HEK293 (cell line): ENCODE data around the gene CTIF.

ENCODE experiments used
- CTCF ChIA-PET: fragments of 350-600 bp; formaldehyde crosslinking; extraction: SDS; loops from one replicate; lab custom pipeline; 2021; ENCODE audit warnings: antibody characterized with exemption; lab: Yijun Ruan, JAX
- POLR2A ChIA-PET: fragments of 300-600 bp; formaldehyde crosslinking; extraction: SDS; loops from one replicate; lab custom pipeline; 2020; ENCODE audit warnings: antibody characterized with exemption, inconsistent platforms; lab: Yijun Ruan, JAX
- H3K27ac ChIP-seq: fragments of 200-500 bp; sonication (Bioruptor generic); 2 replicates; pipeline ENCODE4 v1.5.1; 2014; ENCODE audit warnings: low read depth, low read length, control low read depth, inconsistent platforms; ENCODE audit errors: extremely low read depth
- H3K36me3 ChIP-seq, 2 experiments: fragments of 200-500 bp in 1 of 2; sonication (Bioruptor generic) in 1 of 2; 1 replicate in 1 of 2; 2 replicates in 1 of 2; pipeline ENCODE4 v1.5.1; 2014 to 2017; ENCODE audit warnings: inconsistent platforms in 2 of 2, low read length in 2 of 2; ENCODE audit not compliant: control insufficient read depth in 2 of 2, insufficient read depth in 1 of 2
- H3K4me1 ChIP-seq: fragments of 200-500 bp; sonication (Bioruptor generic); 2 replicates; pipeline ENCODE4 v1.5.1; 2014; ENCODE audit warnings: mild to moderate bottlenecking, low read length, inconsistent platforms; ENCODE audit not compliant: control insufficient read depth, insufficient read depth
- H3K4me3 ChIP-seq: 2 replicates; pipeline ENCODE4 v1.5.1; 2011; ENCODE audit warnings: low read depth, mild to moderate bottlenecking, control low read depth, low read length, moderate library complexity
- H3K9me3 ChIP-seq: fragments of 200-500 bp; sonication (Bioruptor generic); 2 replicates; pipeline ENCODE4 v1.5.1; 2014; ENCODE audit warnings: low read depth, low read length, inconsistent platforms; ENCODE audit not compliant: control insufficient read depth, insufficient read depth
- EGR2 ChIP-seq: fragments of 450-650 bp; formaldehyde crosslinking; IDR thresholded peaks from 2 replicates; pipeline ENCODE4 v1.5.1; 2016; ENCODE audit warnings: low read depth, missing biosample characterization, missing genetic modification characterization
- FEZF1 ChIP-seq: fragments of 450-650 bp; formaldehyde crosslinking; IDR thresholded peaks from 2 replicates; pipeline ENCODE4 v1.5.1; 2016; ENCODE audit warnings: missing biosample characterization, missing genetic modification characterization
- KLF16 ChIP-seq: fragments of 450-650 bp; formaldehyde crosslinking; IDR thresholded peaks from 2 replicates; pipeline ENCODE4 v1.5.1; 2017; ENCODE audit warnings: missing biosample characterization, missing genetic modification characterization
- MEIS1 ChIP-seq: sonication (generic); formaldehyde crosslinking; IDR thresholded peaks from 2 replicates; pipeline ENCODE4 v1.8.1; 2022; ENCODE audit warnings: missing genetic modification reagents, mild to moderate bottlenecking, borderline replicate concordance
- PATZ1 ChIP-seq: fragments of 450-650 bp; formaldehyde crosslinking; IDR thresholded peaks from 2 replicates; pipeline ENCODE4 v1.5.1; 2016; ENCODE audit warnings: missing biosample characterization, missing genetic modification characterization
- SP7 ChIP-seq: fragments of 450-650 bp; formaldehyde crosslinking; IDR thresholded peaks from 2 replicates; pipeline ENCODE4 v1.5.1; 2016; ENCODE audit warnings: missing biosample characterization, missing genetic modification characterization
- ZNF138 ChIP-seq: fragments of 450-650 bp; formaldehyde crosslinking; IDR thresholded peaks from 2 replicates; pipeline ENCODE4 v1.5.1; 2016; ENCODE audit warnings: missing biosample characterization, missing genetic modification characterization, borderline replicate concordance
- ZNF16 ChIP-seq: fragments of 450-650 bp; formaldehyde crosslinking; IDR thresholded peaks from 2 replicates; pipeline ENCODE4 v1.5.1; 2016; ENCODE audit warnings: low read depth, missing biosample characterization, missing genetic modification characterization
- ZNF514 ChIP-seq: fragments of 450-650 bp; formaldehyde crosslinking; IDR thresholded peaks from 2 replicates; pipeline ENCODE4 v1.5.1; 2016; ENCODE audit warnings: missing biosample characterization, missing genetic modification characterization
- ZNF596 ChIP-seq: fragments of 450-650 bp; IDR thresholded peaks from 2 replicates; pipeline ENCODE4 v1.5.0; 2018; ENCODE audit warnings: missing biosample characterization, mild to moderate bottlenecking, missing genetic modification characterization, moderate library complexity
- ZNF654 ChIP-seq: fragments of 450-650 bp; formaldehyde crosslinking; IDR thresholded peaks from 2 replicates; pipeline ENCODE4 v1.5.1; 2016; ENCODE audit warnings: low read depth, missing biosample characterization, missing genetic modification characterization
- ZNF776 ChIP-seq: fragments of 450-650 bp; formaldehyde crosslinking; IDR thresholded peaks from 2 replicates; pipeline ENCODE4 v1.5.0; 2017; ENCODE audit warnings: missing biosample characterization, missing genetic modification characterization, borderline replicate concordance
- ZXDB ChIP-seq: fragments of 450-650 bp; formaldehyde crosslinking; IDR thresholded peaks from 2 replicates; pipeline ENCODE4 v1.5.1; 2016; ENCODE audit warnings: missing biosample characterization, missing genetic modification characterization
- TF ChIP-seq, protein P1 (sequence below): fragments of 450-650 bp; formaldehyde crosslinking; conservative IDR thresholded peaks from 2 replicates; pipeline ENCODE4 v1.5.1; 2016; ENCODE audit warnings: low read depth, missing biosample characterization, missing genetic modification characterization
- TF ChIP-seq, protein P2 (sequence below): fragments of 450-650 bp; formaldehyde crosslinking; conservative IDR thresholded peaks from 2 replicates; pipeline ENCODE4 v1.5.1; 2016; ENCODE audit warnings: low read depth, missing biosample characterization, missing genetic modification characterization
- TF ChIP-seq, protein P3 (sequence below): fragments of 450-650 bp; formaldehyde crosslinking; IDR thresholded peaks from 2 replicates; pipeline ENCODE4 v1.5.1; 2016; ENCODE audit warnings: missing biosample characterization, missing genetic modification characterization

Gene CTIF

GRCh38 chr18:48541026-48541746 is 2.4 kb downstream of the CTIF start (continued):
- TF ChIP-seq, protein P1, sequence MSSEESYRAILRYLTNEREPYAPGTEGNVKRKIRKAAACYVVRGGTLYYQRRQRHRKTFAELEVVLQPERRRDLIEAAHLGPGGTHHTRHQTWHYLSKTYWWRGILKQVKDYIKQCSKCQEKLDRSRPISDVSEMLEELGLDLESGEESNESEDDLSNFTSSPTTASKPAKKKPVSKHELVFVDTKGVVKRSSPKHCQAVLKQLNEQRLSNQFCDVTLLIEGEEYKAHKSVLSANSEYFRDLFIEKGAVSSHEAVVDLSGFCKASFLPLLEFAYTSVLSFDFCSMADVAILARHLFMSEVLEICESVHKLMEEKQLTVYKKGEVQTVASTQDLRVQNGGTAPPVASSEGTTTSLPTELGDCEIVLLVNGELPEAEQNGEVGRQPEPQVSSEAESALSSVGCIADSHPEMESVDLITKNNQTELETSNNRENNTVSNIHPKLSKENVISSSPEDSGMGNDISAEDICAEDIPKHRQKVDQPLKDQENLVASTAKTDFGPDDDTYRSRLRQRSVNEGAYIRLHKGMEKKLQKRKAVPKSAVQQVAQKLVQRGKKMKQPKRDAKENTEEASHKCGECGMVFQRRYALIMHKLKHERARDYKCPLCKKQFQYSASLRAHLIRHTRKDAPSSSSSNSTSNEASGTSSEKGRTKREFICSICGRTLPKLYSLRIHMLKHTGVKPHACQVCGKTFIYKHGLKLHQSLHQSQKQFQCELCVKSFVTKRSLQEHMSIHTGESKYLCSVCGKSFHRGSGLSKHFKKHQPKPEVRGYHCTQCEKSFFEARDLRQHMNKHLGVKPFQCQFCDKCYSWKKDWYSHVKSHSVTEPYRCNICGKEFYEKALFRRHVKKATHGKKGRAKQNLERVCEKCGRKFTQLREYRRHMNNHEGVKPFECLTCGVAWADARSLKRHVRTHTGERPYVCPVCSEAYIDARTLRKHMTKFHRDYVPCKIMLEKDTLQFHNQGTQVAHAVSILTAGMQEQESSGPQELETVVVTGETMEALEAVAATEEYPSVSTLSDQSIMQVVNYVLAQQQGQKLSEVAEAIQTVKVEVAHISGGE (tag by site-specific recombination), result peak; percentile 3; the same call in 1 of the 2 replicates
- peak; percentile 36; the same call in 1 of the 2 replicates for TF ChIP-seq ZXDB (tag by site-specific recombination)
- TF ChIP-seq ZNF138 (tag by site-specific recombination), result no peak
- TF ChIP-seq, all 188 proteins: peak for 17

DNA sequence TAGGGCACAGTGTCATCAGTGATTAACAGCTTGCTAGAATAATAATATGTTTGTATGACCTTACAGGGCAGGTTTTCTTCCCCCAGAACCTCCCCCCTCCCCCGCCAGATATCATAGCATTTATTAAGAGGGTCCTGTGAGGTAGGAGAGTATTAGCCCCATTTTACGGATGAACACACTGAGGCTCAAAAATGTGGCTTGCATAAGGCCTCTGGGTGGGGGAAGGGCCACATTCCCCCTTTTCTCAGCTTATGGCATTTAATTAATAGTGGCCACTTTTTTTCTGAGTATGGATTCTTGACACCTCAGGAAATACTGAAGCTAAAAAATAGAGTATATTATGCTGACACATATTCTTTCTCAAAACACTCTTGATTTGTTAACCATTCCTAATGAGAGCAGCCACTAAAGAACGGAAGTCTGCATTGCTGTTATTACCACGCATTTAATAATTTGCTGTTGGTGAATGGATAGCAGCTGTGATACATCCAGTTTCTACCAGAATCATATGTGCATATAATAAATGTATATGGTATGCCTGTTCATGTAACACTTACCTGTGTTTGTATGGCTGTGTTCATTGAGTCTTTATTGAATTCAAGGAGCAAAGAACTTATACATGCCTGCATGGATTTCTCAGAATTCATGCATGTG is 3.0 kb downstream of the CTIF start:
- peak overlapping the region; percentile 74; the same call in 1 of the 2 replicates for H3K27ac ChIP-seq
- peak; percentile 45; the same call in 1 of the 2 replicates for TF ChIP-seq SP7 (tag by site-specific recombination)
- no peak for TF ChIP-seq KLF16 (tag by site-specific recombination)
- no peaks in the 10 kb centered on the region for H3K36me3 ChIP-seq
- no peak overlapping the region for H3K4me3 ChIP-seq
- H3K4me1 ChIP-seq, result peaks cover 15% of the 10 kb centered on the region
- H3K9me3 ChIP-seq, result no peaks in the 10 kb centered on the region
- ChIA-PET POLR2A (no interaction called here), CTCF (interaction anchor here (1.0 to 1.3 kb wide), 3 partner anchors 62 to 122 kb away, joined by 3 to 5 read pairs (median 4); no protein-coding TSS in a partner anchor)

DNA sequence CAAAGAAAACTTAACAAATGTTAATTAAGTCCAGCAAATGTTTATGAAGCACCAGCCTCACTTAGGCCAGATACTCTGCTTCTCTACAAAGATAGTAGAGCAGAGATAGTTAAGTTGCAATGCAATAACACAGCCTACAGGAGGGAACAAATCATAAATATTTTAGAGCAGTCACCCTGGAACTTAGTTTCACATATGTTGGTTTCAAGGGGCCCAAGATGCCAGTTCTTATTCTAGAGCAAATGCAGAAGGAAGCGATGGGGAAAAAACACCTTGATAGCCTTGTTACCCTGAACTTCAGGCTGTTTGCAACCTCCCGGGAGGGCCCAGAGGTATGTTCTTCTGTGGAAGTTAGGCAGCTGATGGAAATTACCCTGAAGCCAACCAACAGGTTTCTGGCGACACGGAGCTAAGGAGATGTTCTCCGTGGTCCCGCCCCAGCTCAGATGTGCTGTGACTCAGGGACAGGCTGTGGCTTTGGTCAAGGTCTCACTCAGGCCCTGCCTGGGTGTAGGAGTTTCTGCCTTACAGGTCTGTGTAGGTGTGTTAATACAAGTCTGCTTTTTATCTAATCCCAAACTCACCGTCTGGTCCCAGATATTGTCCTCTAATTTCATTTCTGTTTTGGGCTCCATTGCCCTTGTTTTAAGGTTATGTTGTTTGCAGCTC is 3.8 kb downstream of the CTIF start:
- H3K4me3 ChIP-seq, result no peak overlapping the region
- no peak overlapping the region for H3K27ac ChIP-seq
- ChIA-PET CTCF (interaction anchor here (1.0 to 1.3 kb wide), 3 partner anchors 62 to 121 kb away, joined by 3 to 5 read pairs (median 4); no protein-coding TSS in a partner anchor), POLR2A (interaction anchor here (0.6 to 1.4 kb wide), 2 partner anchors 54 to 890 kb away, joined by 4 to 6 read pairs; no protein-coding TSS in a partner anchor)
- no peaks in the 10 kb centered on the region for H3K36me3 ChIP-seq
- no peaks in the 10 kb centered on the region for H3K9me3 ChIP-seq
- peaks cover 17% of the 10 kb centered on the region for H3K4me1 ChIP-seq
- TF ChIP-seq, protein P2, sequence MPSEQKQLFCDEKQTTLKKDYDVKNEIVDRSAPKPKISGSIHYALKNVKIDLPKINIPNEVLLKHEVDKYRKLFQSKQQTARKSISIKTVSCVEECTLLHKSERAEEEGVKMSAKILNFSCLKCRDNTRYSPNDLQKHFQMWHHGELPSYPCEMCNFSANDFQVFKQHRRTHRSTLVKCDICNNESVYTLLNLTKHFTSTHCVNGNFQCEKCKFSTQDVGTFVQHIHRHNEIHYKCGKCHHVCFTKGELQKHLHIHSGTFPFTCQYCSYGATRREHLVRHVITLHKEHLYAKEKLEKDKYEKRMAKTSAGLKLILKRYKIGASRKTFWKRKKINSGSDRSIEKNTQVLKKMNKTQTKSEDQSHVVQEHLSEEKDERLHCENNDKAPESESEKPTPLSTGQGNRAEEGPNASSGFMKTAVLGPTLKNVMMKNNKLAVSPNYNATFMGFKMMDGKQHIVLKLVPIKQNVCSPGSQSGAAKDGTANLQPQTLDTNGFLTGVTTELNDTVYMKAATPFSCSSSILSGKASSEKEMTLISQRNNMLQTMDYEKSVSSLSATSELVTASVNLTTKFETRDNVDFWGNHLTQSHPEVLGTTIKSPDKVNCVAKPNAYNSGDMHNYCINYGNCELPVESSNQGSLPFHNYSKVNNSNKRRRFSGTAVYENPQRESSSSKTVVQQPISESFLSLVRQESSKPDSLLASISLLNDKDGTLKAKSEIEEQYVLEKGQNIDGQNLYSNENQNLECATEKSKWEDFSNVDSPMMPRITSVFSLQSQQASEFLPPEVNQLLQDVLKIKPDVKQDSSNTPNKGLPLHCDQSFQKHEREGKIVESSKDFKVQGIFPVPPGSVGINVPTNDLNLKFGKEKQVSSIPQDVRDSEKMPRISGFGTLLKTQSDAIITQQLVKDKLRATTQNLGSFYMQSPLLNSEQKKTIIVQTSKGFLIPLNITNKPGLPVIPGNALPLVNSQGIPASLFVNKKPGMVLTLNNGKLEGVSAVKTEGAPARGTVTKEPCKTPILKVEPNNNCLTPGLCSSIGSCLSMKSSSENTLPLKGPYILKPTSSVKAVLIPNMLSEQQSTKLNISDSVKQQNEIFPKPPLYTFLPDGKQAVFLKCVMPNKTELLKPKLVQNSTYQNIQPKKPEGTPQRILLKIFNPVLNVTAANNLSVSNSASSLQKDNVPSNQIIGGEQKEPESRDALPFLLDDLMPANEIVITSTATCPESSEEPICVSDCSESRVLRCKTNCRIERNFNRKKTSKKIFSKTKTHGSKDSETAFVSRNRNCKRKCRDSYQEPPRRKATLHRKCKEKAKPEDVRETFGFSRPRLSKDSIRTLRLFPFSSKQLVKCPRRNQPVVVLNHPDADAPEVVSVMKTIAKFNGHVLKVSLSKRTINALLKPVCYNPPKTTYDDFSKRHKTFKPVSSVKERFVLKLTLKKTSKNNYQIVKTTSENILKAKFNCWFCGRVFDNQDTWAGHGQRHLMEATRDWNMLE (tag by site-specific recombination), result no peak
- TF ChIP-seq ZXDB (tag by site-specific recombination) (no peak), ZNF776 (tag by site-specific recombination) (no peak), PATZ1 (no peak), KLF16 (tag by site-specific recombination) (no peak), ZNF596 (tag by site-specific recombination) (no peak), MEIS1 (CRISPR knock-in tag) (no peak), ZNF16 (tag by site-specific recombination) (no peak), FEZF1 (tag by site-specific recombination) (no peak), ZNF654 (tag by site-specific recombination) (no peak), EGR2 (tag by site-specific recombination) (0 out of 2 replicates have a peak, but pooled peaks have one; percentile 15), ZNF514 (tag by site-specific recombination) (no peak)
- TF ChIP-seq, protein P3, sequence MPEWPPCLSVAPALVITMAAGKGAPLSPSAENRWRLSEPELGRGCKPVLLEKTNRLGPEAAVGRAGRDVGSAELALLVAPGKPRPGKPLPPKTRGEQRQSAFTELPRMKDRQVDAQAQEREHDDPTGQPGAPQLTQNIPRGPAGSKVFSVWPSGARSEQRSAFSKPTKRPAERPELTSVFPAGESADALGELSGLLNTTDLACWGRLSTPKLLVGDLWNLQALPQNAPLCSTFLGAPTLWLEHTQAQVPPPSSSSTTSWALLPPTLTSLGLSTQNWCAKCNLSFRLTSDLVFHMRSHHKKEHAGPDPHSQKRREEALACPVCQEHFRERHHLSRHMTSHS, result no peak
